Retinal pigment epithelial cell (primary cell): ENCODE measurements around the gene MFSD2B.

Experiments
- DNase-seq: peaks from one replicate; pipeline ENCODE4 v3.0.0-alpha.2; 2010; ENCODE audit warnings: low read depth
- H3K4me3 ChIP-seq: 2 replicates; pipeline ENCODE4 v1.5.1; 2011; ENCODE audit warnings: mild to moderate bottlenecking, low read length, control low read depth, moderate library complexity
- TF ChIP-seq, protein P1 (sequence below): conservative IDR thresholded peaks from 2 replicates; pipeline ENCODE4 v1.5.1; 2011; ENCODE audit warnings: low read depth, low read length, control low read depth, inconsistent platforms

The MFSD2B gene, protein sequence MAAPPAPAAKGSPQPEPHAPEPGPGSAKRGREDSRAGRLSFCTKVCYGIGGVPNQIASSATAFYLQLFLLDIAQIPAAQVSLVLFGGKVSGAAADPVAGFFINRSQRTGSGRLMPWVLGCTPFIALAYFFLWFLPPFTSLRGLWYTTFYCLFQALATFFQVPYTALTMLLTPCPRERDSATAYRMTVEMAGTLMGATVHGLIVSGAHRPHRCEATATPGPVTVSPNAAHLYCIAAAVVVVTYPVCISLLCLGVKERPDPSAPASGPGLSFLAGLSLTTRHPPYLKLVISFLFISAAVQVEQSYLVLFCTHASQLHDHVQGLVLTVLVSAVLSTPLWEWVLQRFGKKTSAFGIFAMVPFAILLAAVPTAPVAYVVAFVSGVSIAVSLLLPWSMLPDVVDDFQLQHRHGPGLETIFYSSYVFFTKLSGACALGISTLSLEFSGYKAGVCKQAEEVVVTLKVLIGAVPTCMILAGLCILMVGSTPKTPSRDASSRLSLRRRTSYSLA

DNA sequence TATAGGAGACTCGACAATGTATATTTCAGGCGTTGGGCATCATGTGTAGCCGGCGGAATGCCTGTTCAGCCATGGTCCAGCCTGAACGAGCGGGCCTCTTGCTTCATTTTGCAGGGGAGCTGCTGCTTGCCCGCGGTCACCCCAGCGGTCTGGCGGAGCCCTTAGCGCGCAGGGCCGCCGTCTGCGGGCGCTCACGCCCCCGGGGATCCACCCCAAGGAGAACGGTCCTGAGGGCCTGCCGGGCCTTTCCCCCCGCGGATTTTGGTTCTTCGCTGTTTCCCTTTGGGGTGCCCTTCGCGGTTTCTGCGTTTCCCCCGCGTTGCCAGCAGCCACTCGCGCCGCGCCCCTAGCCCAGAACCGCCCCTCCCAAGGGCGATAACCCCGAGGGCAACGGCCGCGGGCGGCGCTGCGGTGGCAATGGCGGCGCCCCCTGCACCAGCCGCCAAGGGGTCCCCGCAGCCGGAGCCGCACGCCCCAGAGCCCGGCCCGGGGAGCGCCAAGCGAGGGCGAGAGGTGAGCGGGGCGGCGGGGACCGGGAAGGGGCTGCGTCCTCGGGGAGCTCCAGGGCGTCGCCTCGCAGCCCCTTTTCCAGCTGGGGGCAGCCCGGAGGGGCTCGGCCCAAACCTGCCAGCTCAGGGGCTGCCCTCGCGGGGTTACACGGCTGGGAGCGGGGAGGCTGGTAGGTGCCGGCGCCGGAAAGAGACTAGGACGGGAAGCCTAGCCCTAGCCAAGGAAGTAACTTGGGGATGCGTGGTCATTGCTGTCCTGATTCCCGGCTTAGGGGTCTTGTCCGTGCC, at the start of gene MFSD2B:
MFSD2B (plus strand) TSS at position 406 of the 797 bp plus-strand sequence; CDS start at position 418, 12 bp downstream.
- DNase-seq: no peak
- TF ChIP-seq, protein P1, sequence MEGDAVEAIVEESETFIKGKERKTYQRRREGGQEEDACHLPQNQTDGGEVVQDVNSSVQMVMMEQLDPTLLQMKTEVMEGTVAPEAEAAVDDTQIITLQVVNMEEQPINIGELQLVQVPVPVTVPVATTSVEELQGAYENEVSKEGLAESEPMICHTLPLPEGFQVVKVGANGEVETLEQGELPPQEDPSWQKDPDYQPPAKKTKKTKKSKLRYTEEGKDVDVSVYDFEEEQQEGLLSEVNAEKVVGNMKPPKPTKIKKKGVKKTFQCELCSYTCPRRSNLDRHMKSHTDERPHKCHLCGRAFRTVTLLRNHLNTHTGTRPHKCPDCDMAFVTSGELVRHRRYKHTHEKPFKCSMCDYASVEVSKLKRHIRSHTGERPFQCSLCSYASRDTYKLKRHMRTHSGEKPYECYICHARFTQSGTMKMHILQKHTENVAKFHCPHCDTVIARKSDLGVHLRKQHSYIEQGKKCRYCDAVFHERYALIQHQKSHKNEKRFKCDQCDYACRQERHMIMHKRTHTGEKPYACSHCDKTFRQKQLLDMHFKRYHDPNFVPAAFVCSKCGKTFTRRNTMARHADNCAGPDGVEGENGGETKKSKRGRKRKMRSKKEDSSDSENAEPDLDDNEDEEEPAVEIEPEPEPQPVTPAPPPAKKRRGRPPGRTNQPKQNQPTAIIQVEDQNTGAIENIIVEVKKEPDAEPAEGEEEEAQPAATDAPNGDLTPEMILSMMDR: no peak
- H3K4me3 ChIP-seq: peak within 1 kb of the TSS; percentile 49

DNA sequence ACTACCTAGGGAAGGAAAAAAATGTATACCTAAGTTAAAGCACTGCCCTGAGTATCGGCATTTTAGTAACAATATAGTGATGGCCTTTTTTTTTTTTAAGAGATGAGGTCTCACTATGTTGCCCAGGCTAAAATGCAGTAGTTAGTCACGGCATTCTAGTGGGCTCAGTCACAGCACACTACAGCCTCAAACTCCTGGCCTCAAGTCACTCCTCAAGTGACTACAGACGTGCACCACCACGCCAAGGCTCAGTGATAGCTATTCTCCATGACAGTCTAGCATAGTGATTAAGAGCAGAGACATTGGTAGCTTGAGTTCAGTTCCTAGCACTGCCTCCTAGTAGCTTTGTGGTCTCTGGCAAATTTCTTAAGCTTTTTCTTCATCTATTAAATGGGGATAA, 42.0 kb upstream of the MFSD2B start:
- TF ChIP-seq, protein P1: no peak
- no peak for DNase-seq
- no peak overlapping the region for H3K4me3 ChIP-seq

DNA sequence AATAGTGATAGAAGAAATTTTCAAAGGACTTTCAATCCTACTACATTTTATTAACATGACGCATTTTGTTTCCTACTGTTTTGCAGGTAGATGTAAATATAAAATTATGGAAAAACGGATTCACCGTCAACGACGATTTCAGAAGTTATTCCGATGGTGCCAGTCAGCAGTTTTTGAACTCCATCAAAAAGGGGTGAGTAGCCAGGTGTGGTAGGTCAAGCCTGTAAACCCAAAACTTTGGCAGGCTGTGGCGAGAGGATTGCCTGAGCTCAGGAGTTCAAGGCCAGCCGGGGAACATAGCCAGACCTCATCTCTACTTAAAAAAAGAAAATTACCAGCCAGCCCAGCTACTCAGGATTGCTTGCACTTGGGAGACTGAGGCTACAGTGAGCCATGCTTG, 33.0 kb upstream of the MFSD2B start:
- DNase-seq: no peak
- TF ChIP-seq, protein P1: no peak
- H3K4me3 ChIP-seq: no peak overlapping the region

DNA sequence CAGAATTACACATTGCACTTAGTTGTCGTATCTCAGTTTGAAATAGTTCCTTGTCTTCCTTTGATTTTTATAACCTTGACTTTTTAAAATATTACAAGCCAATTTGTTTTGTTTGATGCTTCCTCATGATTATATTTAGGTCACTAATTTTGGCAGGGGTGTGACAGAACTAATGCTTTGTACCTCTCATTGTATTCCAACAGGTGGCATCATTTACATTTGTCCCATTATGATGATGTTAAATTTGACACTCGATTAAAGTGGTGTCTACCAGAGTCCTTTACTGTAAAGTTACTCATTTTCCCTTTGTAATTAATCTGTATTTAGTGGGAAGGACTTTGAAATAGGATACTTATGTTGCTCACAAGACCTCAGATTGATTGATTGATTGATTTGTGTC, 21.5 kb upstream of the MFSD2B start:
- no peak for DNase-seq
- no peak overlapping the region for H3K4me3 ChIP-seq
- TF ChIP-seq, protein P1: peak; percentile 22

DNA sequence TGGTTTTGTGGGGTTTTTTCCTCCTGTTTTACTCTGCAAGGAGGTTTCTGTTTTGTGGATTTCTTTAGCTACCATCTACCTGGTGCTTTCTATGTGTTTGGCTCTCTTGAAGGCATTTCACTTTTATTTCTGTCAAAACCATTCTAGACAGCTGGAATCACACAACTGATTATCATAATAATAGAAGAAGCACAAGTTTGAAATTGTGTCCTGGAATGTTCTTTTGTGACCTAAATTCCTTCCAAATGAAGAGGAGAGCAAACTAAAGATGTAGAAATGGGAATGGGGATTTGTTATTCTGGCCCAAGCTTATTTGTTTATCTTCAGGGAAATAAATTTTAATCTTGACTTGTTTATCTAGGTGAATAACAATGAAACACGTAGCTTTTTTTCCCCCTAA, 17.0 kb upstream of the MFSD2B start:
- no peak for DNase-seq
- TF ChIP-seq, protein P1: no peak
- H3K4me3 ChIP-seq: no peak overlapping the region

DNA sequence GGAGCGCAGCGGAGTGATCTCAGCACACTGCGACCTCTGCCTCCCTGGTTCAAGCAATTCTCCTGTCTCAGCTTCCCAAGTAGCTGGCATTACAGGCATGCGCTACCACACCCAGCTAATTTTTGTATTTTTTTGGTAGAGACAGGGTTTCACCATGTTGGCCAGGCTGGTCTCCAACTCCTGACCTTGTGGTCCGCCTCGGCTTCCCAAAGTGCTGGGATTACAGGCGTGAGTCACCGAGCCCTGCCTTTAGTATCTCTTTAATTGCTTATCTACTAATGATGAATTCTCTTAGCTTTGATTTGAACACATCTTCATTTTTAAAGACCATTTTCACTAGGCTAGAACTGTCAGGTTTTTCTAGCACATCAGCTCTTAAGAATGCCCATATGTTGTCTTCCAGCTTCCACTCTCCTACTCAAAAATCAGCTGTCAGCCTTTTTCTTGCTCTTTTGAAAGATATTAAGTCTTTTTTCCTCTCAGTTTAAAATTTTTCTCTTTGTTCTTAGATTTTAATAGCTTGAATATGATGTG, 16.1 kb upstream of the MFSD2B start:
- TF ChIP-seq, protein P1: no peak
- DNase-seq: no peak
- no peak overlapping the region for H3K4me3 ChIP-seq
